OCI-LY3 (cell line): ENCODE results near the gene DDX43.

Source experiments
- H2AFZ ChIP-seq: fragments of 200-600, 300-600 bp; shearing (Covaris generic); 2 replicates; pipeline ENCODE4 v1.6.0; 2014; ENCODE audit warnings: antibody characterized with exemption, low read depth, low read length
- H3K27ac ChIP-seq: fragments of 200-600, 300-600 bp; sonication (generic); 2 replicates; pipeline ENCODE4 v1.5.1; 2014; ENCODE audit warnings: mild to moderate bottlenecking, low read length, moderate library complexity, mixed read lengths
- H3K27me3 ChIP-seq: fragments of 200-600, 300-600 bp; sonication (generic); 2 replicates; pipeline ENCODE4 v1.6.1; 2014; ENCODE audit warnings: low read depth, low read length, mixed read lengths
- H3K36me3 ChIP-seq: fragments of 200-600, 300-600 bp; sonication (generic); replicated peaks from 2 replicates; pipeline ENCODE3; 2014; ENCODE audit warnings: low read depth, low read length, mixed read lengths
- H3K4me1 ChIP-seq: fragments of 300-600, 200-600 bp; sonication (generic); 2 replicates; pipeline ENCODE4 v1.6.1; 2014; ENCODE audit warnings: low read length, mixed read lengths
- H3K4me2 ChIP-seq: fragments of 200-600, 300-600 bp; sonication (generic); 2 replicates; pipeline ENCODE4 v1.6.1; 2014; ENCODE audit warnings: low read length, mixed read lengths
- H3K4me3 ChIP-seq: fragments of 300-600, 200-600 bp; sonication (generic); 2 replicates; pipeline ENCODE4 v1.5.1; 2014; ENCODE audit warnings: antibody characterized with exemption, mild to moderate bottlenecking, low read length, moderate library complexity
- H3K79me2 ChIP-seq: fragments of 300-600, 200-600 bp; shearing (Covaris generic); 2 replicates; pipeline ENCODE4 v1.6.1; 2014; ENCODE audit warnings: mild to moderate bottlenecking, low read length, mixed read lengths
- H3K9ac ChIP-seq: fragments of 300-600, 200-600 bp; shearing (Covaris generic); 2 replicates; pipeline ENCODE4 v1.6.0; 2014; ENCODE audit warnings: mild to moderate bottlenecking, low read length, moderate library complexity
- H3K9me3 ChIP-seq: fragments of 200-600, 300-600 bp; shearing (Covaris generic); 2 replicates; pipeline ENCODE4 v1.6.1; 2014; ENCODE audit warnings: low read length, mixed read lengths; ENCODE audit not compliant: insufficient read depth
- H4K20me1 ChIP-seq: fragments of 200-600, 300-600 bp; sonication (generic); 2 replicates; pipeline ENCODE4 v1.6.1; 2016; ENCODE audit warnings: low read length, mixed read lengths; ENCODE audit not compliant: insufficient read depth
- CTCF ChIP-seq: fragments of 200-600, 300-600 bp; sonication (generic); IDR thresholded peaks from 2 replicates; pipeline ENCODE4 v1.5.1; 2014; ENCODE audit warnings: antibody characterized with exemption, low read length, low read depth
- EZH2phosphoT487 ChIP-seq: fragments of 200-600 bp; shearing (Covaris generic); IDR thresholded peaks from 2 replicates; pipeline ENCODE4 v1.6.1; 2018; ENCODE audit warnings: antibody characterized with exemption, mixed run types, low read depth

The DDX43 gene

GRCh38 chr6:73393278-73393677 lies 1.4 kb upstream of the DDX43 start:
- no peaks in the 10 kb centered on the region for H3K79me2 ChIP-seq
- peaks cover 5% of the 10 kb centered on the region; the same call in 1 of the 2 replicates for H3K4me1 ChIP-seq
- no peak overlapping the region for H3K4me2 ChIP-seq
- H3K9ac ChIP-seq: no peak overlapping the region
- no peaks in the 10 kb centered on the region for H3K9me3 ChIP-seq
- TF ChIP-seq EZH2phosphoT487 (no peak), CTCF (no peak)
- H4K20me1 ChIP-seq: no peaks in the 10 kb centered on the region
- H3K4me3 ChIP-seq: no peak overlapping the region
- no peak overlapping the region for H3K27ac ChIP-seq
- no peaks in the 10 kb centered on the region for H3K36me3 ChIP-seq
- no peak overlapping the region for H2AFZ ChIP-seq
- H3K27me3 ChIP-seq: no peaks in the 10 kb centered on the region

- no peak overlapping the region for H3K4me3 ChIP-seq
- no peak overlapping the region for H3K9ac ChIP-seq
- H3K27ac ChIP-seq: no peak overlapping the region
- TF ChIP-seq EZH2phosphoT487 (no peak), CTCF (no peak)
- no peaks in the 10 kb centered on the region for H4K20me1 ChIP-seq
- no peaks in the 10 kb centered on the region for H3K36me3 ChIP-seq
- no peak overlapping the region for H3K4me2 ChIP-seq
- no peaks in the 10 kb centered on the region for H3K79me2 ChIP-seq
- no peak overlapping the region for H2AFZ ChIP-seq
- no peaks in the 10 kb centered on the region for H3K9me3 ChIP-seq
- H3K27me3 ChIP-seq: no peaks in the 10 kb centered on the region
- no peaks in the 10 kb centered on the region for H3K4me1 ChIP-seq
These were observed 1.2 kb downstream of the DDX43 start for GRCh38 chr6:73395875-73396274.

- H3K4me2 ChIP-seq: no peak overlapping the region
- no peak overlapping the region for H2AFZ ChIP-seq
- H3K79me2 ChIP-seq: no peaks in the 10 kb centered on the region
- no peaks in the 10 kb centered on the region for H4K20me1 ChIP-seq
- no peak for TF ChIP-seq CTCF
- TF ChIP-seq EZH2phosphoT487: no peak
- no peaks in the 10 kb centered on the region for H3K4me1 ChIP-seq
- no peak overlapping the region for H3K27ac ChIP-seq
- no peak overlapping the region for H3K4me3 ChIP-seq
- no peaks in the 10 kb centered on the region for H3K36me3 ChIP-seq
- no peaks in the 10 kb centered on the region for H3K9me3 ChIP-seq
- no peak overlapping the region for H3K9ac ChIP-seq
- no peaks in the 10 kb centered on the region for H3K27me3 ChIP-seq
These were observed 6.0 kb downstream of the DDX43 start for GRCh38 chr6:73400656-73401055.

GRCh38 chr6:73409395-73409794 lies 14.8 kb downstream of the DDX43 start:
- H3K9me3 ChIP-seq: no peaks in the 10 kb centered on the region
- no peak overlapping the region for H2AFZ ChIP-seq
- H3K79me2 ChIP-seq: no peaks in the 10 kb centered on the region
- no peak overlapping the region for H3K27ac ChIP-seq
- 0 out of 2 replicates have a peak, but pooled peaks cover 8% of the 10 kb centered on the region for H3K27me3 ChIP-seq
- H3K9ac ChIP-seq: no peak overlapping the region
- no peaks in the 10 kb centered on the region for H4K20me1 ChIP-seq
- TF ChIP-seq EZH2phosphoT487 (no peak), CTCF (no peak)
- H3K36me3 ChIP-seq: no peaks in the 10 kb centered on the region
- H3K4me3 ChIP-seq: no peak overlapping the region
- H3K4me2 ChIP-seq: no peak overlapping the region
- peaks cover 8% of the 10 kb centered on the region for H3K4me1 ChIP-seq
